Panc1 (cell line): ENCODE data around the gene TMEM117. TPM values are rescaled to one million over a fixed set of nuclear protein-coding genes. Genes with fewer than 3 reads are reported as not detected.

Experiments
- ATAC-seq: fragments of 200-7000 bp; cut with Tn5 transposase; 2 replicates; pipeline ENCODE4 v1.9.1; 2020; ENCODE audit warnings: mild to moderate bottlenecking, moderate library complexity
- BruUV-seq: library from RNA; stranded (reverse); fragments of 400-500 nt; replicated peaks from 2 replicates; lab custom pipeline; 2021; lab: Mats Ljungman, UMichigan
- CTCF ChIA-PET: fragments of 300-600 bp; sonication (Branson Sonifier 250); formaldehyde crosslinking; loops from one replicate; lab custom pipeline; 2022; ENCODE audit warnings: antibody characterized with exemption; lab: Charles Lee
- POLR2A ChIA-PET: fragments of 300-600 bp; sonication (Branson Sonifier 250); formaldehyde crosslinking; loops from one replicate; lab custom pipeline; 2022; ENCODE audit warnings: antibody characterized with exemption; lab: Charles Lee
- DNase-seq: peaks from one replicate; pipeline ENCODE4 v3.0.0-alpha.2; 2010; ENCODE audit warnings: low read depth, low spot score
- H3K27ac ChIP-seq: 2 replicates; pipeline ENCODE4 v1.5.1; 2011; ENCODE audit warnings: mild to moderate bottlenecking, low read length, inconsistent platforms
- H3K27me3 ChIP-seq: fragments of 200-500 bp; sonication (Bioruptor generic); 2 replicates; pipeline ENCODE4 v1.6.0; 2014; ENCODE audit warnings: low read length, inconsistent platforms; ENCODE audit not compliant: control insufficient read depth, insufficient read depth
- H3K36me3 ChIP-seq: fragments of 200-500 bp; sonication (Bioruptor generic); 2 replicates; pipeline ENCODE4 v1.5.1; 2014; ENCODE audit warnings: inconsistent platforms, mild to moderate bottlenecking, low read length, moderate library complexity; ENCODE audit not compliant: control insufficient read depth, insufficient read depth
- H3K4me1 ChIP-seq: 2 replicates; pipeline ENCODE4 v1.5.1; 2011; ENCODE audit warnings: inconsistent platforms, mild to moderate bottlenecking, low read length, moderate library complexity; ENCODE audit not compliant: control insufficient read depth, insufficient read depth
- H3K4me3 ChIP-seq, 2 experiments: 2 replicates each; pipeline ENCODE4 v1.5.1; 2011 to 2012; ENCODE audit warnings: low read depth in 2 of 2, low read length in 2 of 2, mild to moderate bottlenecking in 2 of 2, inconsistent platforms in 1 of 2, moderate library complexity in 1 of 2
- H3K9me3 ChIP-seq: fragments of 200-500 bp; sonication (Bioruptor generic); 2 replicates; pipeline ENCODE4 v1.5.1; 2014; ENCODE audit warnings: low read depth, mild to moderate bottlenecking, inconsistent platforms, low read length, moderate library complexity; ENCODE audit not compliant: control insufficient read depth, insufficient read depth
- POLR2AphosphoS5 ChIP-seq: IDR thresholded peaks from 2 replicates; pipeline ENCODE4 v1.6.1; 2012; ENCODE audit warnings: mild to moderate bottlenecking, low read depth, low read length, moderate library complexity
- SIN3A ChIP-seq: IDR thresholded peaks from 2 replicates; pipeline ENCODE4 v1.6.1; 2012; ENCODE audit warnings: low read depth, mild to moderate bottlenecking, low read length, moderate library complexity, borderline replicate concordance; ENCODE audit not compliant: insufficient read depth
- TCF7L2 ChIP-seq: IDR thresholded peaks from 2 replicates; pipeline ENCODE4 v1.6.1; 2011; ENCODE audit warnings: mild to moderate bottlenecking, low read depth, low read length, inconsistent platforms
- in situ Hi-C: cut with HindIII; loops from 2 replicates; pipeline ENCODE4 v1.10.0; 2016; ENCODE audit warnings: low sequenced_read_pairs, low pct_unique_long_range_greater_than_20kb
- intact Hi-C: fragments of 100-400 bp; cut with micrococcal nuclease; formaldehyde crosslinking; loops from one replicate; pipeline ENCODE4 v1.10.0; 2022; ENCODE audit not compliant: unreplicated experiment
- total RNA-seq: library from RNA; stranded (reverse); gene quantifications from one replicate; pipeline ENCODE4 v1.2.1, GENCODE V29; 2021; ENCODE audit not compliant: unreplicated experiment
- TF ChIP-seq, protein P1 (sequence below): fragments of 450-650 bp; IDR thresholded peaks from 2 replicates; pipeline ENCODE4 v1.5.1; 2017; ENCODE audit warnings: mild to moderate bottlenecking
- TF ChIP-seq, protein P2 (sequence below), 2 experiments: IDR thresholded peaks; 2 replicates each; pipeline ENCODE4 v1.6.1; 2011 to 2012; ENCODE audit warnings: low read depth in 2 of 2, control low read depth in 1 of 2, low read length in 1 of 2, mild to moderate bottlenecking in 1 of 2, moderate library complexity in 1 of 2; ENCODE audit not compliant: insufficient read depth in 1 of 2

The TMEM117 gene
- total RNA-seq, 1 experiment from 2014 or later: 5.5 TPM

DNA sequence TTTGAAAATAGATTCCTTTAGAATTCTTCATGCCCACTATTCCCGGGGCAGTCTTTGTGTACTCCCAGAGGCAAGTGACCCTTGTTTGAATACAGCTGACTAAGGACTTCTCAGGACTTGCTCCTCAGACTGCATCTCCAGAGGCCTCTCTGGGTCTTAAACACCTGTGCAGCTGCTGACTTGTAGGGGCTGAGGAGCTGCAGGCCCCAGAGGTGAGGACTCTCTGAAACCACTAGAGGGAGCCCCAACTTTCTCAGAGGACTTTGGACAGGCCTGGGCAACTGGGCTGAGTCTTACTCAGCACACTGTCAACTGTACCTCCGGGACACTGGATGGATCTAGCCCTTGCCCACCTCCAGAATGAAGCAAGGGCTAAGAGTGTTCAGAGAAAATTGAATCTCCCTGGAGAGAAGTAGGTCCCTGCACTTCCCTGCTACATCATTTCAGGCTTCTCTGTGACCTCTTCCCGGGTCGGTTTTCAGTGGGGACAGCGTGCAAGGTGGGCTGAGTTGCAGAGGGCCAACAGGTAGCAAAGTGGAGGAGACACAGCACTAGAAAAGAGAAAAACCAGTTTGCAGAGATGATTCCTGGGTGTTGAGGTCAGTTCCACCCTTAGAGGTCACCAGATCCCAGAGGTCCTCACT, 164.6 kb downstream of the TMEM117 start:
- H3K27ac ChIP-seq: no peak overlapping the region
- in situ Hi-C loops: no loop called here
- no peak for TF ChIP-seq TCF7L2
- TF ChIP-seq, protein P1, sequence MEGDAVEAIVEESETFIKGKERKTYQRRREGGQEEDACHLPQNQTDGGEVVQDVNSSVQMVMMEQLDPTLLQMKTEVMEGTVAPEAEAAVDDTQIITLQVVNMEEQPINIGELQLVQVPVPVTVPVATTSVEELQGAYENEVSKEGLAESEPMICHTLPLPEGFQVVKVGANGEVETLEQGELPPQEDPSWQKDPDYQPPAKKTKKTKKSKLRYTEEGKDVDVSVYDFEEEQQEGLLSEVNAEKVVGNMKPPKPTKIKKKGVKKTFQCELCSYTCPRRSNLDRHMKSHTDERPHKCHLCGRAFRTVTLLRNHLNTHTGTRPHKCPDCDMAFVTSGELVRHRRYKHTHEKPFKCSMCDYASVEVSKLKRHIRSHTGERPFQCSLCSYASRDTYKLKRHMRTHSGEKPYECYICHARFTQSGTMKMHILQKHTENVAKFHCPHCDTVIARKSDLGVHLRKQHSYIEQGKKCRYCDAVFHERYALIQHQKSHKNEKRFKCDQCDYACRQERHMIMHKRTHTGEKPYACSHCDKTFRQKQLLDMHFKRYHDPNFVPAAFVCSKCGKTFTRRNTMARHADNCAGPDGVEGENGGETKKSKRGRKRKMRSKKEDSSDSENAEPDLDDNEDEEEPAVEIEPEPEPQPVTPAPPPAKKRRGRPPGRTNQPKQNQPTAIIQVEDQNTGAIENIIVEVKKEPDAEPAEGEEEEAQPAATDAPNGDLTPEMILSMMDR: peak; percentile 75
- intact Hi-C loops: no loop called here
- ChIA-PET POLR2A (no interaction called here), CTCF (no interaction called here)
- no peak overlapping the region for H3K4me3 ChIP-seq
- no peaks in the 10 kb centered on the region for H3K4me1 ChIP-seq
- no peaks in the 10 kb centered on the region for H3K27me3 ChIP-seq
- DNase-seq: no peak
- no TSS peak for BruUV-seq
- H3K9me3 ChIP-seq: no peaks in the 10 kb centered on the region
- ATAC-seq: peak; percentile 80
- H3K36me3 ChIP-seq: no peaks in the 10 kb centered on the region

DNA sequence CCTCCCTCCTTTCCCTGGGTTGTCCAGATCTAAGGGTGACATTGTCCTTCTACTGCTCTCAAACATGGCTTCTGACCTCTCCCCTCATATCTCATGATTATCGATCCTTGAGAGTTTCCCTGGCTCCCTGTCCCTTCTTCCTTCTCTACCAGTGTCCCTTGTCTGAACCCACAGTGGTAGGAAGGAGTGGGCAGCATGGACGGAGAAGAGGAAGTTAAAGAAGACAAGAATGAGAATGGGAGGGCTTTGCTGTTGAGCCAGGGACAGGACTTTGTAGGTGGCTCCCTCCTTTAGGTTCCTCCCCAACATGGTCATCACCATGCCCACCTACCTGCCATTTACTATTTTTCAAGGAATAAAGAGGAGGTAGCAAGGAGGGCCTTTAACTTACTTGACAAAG, 166.7 kb downstream of the TMEM117 start:
- TF ChIP-seq, protein P2, sequence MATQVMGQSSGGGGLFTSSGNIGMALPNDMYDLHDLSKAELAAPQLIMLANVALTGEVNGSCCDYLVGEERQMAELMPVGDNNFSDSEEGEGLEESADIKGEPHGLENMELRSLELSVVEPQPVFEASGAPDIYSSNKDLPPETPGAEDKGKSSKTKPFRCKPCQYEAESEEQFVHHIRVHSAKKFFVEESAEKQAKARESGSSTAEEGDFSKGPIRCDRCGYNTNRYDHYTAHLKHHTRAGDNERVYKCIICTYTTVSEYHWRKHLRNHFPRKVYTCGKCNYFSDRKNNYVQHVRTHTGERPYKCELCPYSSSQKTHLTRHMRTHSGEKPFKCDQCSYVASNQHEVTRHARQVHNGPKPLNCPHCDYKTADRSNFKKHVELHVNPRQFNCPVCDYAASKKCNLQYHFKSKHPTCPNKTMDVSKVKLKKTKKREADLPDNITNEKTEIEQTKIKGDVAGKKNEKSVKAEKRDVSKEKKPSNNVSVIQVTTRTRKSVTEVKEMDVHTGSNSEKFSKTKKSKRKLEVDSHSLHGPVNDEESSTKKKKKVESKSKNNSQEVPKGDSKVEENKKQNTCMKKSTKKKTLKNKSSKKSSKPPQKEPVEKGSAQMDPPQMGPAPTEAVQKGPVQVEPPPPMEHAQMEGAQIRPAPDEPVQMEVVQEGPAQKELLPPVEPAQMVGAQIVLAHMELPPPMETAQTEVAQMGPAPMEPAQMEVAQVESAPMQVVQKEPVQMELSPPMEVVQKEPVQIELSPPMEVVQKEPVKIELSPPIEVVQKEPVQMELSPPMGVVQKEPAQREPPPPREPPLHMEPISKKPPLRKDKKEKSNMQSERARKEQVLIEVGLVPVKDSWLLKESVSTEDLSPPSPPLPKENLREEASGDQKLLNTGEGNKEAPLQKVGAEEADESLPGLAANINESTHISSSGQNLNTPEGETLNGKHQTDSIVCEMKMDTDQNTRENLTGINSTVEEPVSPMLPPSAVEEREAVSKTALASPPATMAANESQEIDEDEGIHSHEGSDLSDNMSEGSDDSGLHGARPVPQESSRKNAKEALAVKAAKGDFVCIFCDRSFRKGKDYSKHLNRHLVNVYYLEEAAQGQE (IDR thresholded peaks at IDR 0.05; ENCODE audit: insufficient read depth in 1 of 2, low read depth in 2 of 2, low read length in 1 of 2): no peak
- TF ChIP-seq SIN3A: no peak
- no peak for TF ChIP-seq POLR2AphosphoS5
- TF ChIP-seq TCF7L2: no peak
- TF ChIP-seq, protein P1: no peak
- Histone ChIP-seq H3K27me3 (no peaks in the 10 kb centered on the region), H3K36me3 (no peaks in the 10 kb centered on the region), H3K4me3 (no peak overlapping the region), H3K4me1 (no peaks in the 10 kb centered on the region), H3K27ac (no peak overlapping the region), H3K9me3 (no peaks in the 10 kb centered on the region)
- no peak for DNase-seq
- no peak for ATAC-seq
- intact Hi-C loops: no loop called here
- no TSS peak for BruUV-seq
- ChIA-PET POLR2A (no interaction called here), CTCF (no interaction called here)
- in situ Hi-C loops: no loop called here
